ENCODE results near the gene RAB3GAP2.
A peak's percentile ranks its signal among the peaks of the same experiment; 100 is the strongest.
"Not testable (repeated sequence)": the region's sequence is repeated elsewhere in the genome, so short reads cannot be mapped to it uniquely, and the experiment has no call there.

The RAB3GAP2 gene

GRCh38 chr1:220129479-220130210 is 142.6 kb downstream of the RAB3GAP2 start:
- no peak overlapping the region for H3K4me3 ChIP-seq (ENCODE audit: low read length)
- H3K36me3 ChIP-seq (ENCODE audit: control insufficient read depth, insufficient read depth, low read length) = peaks cover 2% of the 10 kb centered on the region; the same call in 1 of the 2 replicates
- H3K27ac ChIP-seq (ENCODE audit: low read length) = no peak overlapping the region
- no peaks in the 10 kb centered on the region for H3K4me1 ChIP-seq (ENCODE audit: control insufficient read depth, insufficient read depth, low read length)
- no peaks in the 10 kb centered on the region for H3K27me3 ChIP-seq (ENCODE audit: control insufficient read depth, insufficient read depth, low read length)
- no peaks in the 10 kb centered on the region for H3K9me3 ChIP-seq (ENCODE audit: control insufficient read depth, insufficient read depth, low read length)
- no peak for DNase-seq (ENCODE audit: low read depth, low spot score)

GRCh38 chr1:220127076-220127475 is 145.2 kb downstream of the RAB3GAP2 start:
- Histone ChIP-seq H3K4me1 (ENCODE audit: control insufficient read depth, insufficient read depth, low read length) (no peaks in the 10 kb centered on the region), H3K27me3 (ENCODE audit: control insufficient read depth, insufficient read depth, low read length) (no peaks in the 10 kb centered on the region), H3K27ac (ENCODE audit: low read length) (no peak overlapping the region), H3K4me3 (ENCODE audit: low read length) (no peak overlapping the region), H3K36me3 (ENCODE audit: control insufficient read depth, insufficient read depth, low read length) (peaks cover 2% of the 10 kb centered on the region; the same call in 1 of the 2 replicates), H3K9me3 (ENCODE audit: control insufficient read depth, insufficient read depth, low read length) (no peaks in the 10 kb centered on the region)
- WGBS (ENCODE audit: insufficient coverage, insufficient read length) = 100% methylated on average over 1 of the region's 3 CpGs
- no peak for DNase-seq (ENCODE audit: low read depth, low spot score)

- H3K27me3 ChIP-seq (ENCODE audit: control insufficient read depth, insufficient read depth, low read length) = no peaks in the 10 kb centered on the region
- no peak overlapping the region for H3K27ac ChIP-seq (ENCODE audit: low read length)
- no peaks in the 10 kb centered on the region for H3K9me3 ChIP-seq (ENCODE audit: control insufficient read depth, insufficient read depth, low read length)
- H3K4me1 ChIP-seq (ENCODE audit: control insufficient read depth, insufficient read depth, low read length) = no peaks in the 10 kb centered on the region
- peaks cover 2% of the 10 kb centered on the region; the same call in 1 of the 2 replicates for H3K36me3 ChIP-seq (ENCODE audit: control insufficient read depth, insufficient read depth, low read length)
- DNase-seq (ENCODE audit: low read depth, low spot score) = no peak
- no peak overlapping the region for H3K4me3 ChIP-seq (ENCODE audit: low read length)
- no CpG with 5 or more reads among the region's 1 CpG for WGBS (ENCODE audit: insufficient coverage, insufficient read length)
These were observed 147.7 kb downstream of the RAB3GAP2 start for GRCh38 chr1:220124542-220124941.

- Histone ChIP-seq H3K4me1 (ENCODE audit: control insufficient read depth, insufficient read depth, low read length) (no peaks in the 10 kb centered on the region), H3K27ac (ENCODE audit: low read length) (no peak overlapping the region), H3K9me3 (ENCODE audit: control insufficient read depth, insufficient read depth, low read length) (no peaks in the 10 kb centered on the region), H3K36me3 (ENCODE audit: control insufficient read depth, insufficient read depth, low read length) (peaks cover 2% of the 10 kb centered on the region; the same call in 1 of the 2 replicates), H3K27me3 (ENCODE audit: control insufficient read depth, insufficient read depth, low read length) (no peaks in the 10 kb centered on the region), H3K4me3 (ENCODE audit: low read length) (no peak overlapping the region)
- peak; percentile 9 for DNase-seq (ENCODE audit: low read depth, low spot score)
These were observed 148.4 kb downstream of the RAB3GAP2 start for GRCh38 chr1:220123889-220124288.

- no peak for DNase-seq (ENCODE audit: low read depth, low spot score)
- Histone ChIP-seq H3K36me3 (ENCODE audit: control insufficient read depth, insufficient read depth, low read length) (peaks cover 2% of the 10 kb centered on the region; the same call in 1 of the 2 replicates), H3K27me3 (ENCODE audit: control insufficient read depth, insufficient read depth, low read length) (no peaks in the 10 kb centered on the region), H3K4me3 (ENCODE audit: low read length) (no peak overlapping the region), H3K9me3 (ENCODE audit: control insufficient read depth, insufficient read depth, low read length) (no peaks in the 10 kb centered on the region), H3K27ac (ENCODE audit: low read length) (no peak overlapping the region), H3K4me1 (ENCODE audit: control insufficient read depth, insufficient read depth, low read length) (no peaks in the 10 kb centered on the region)
These were observed 149.2 kb downstream of the RAB3GAP2 start for GRCh38 chr1:220123066-220123465.

GRCh38 chr1:220121791-220122530 is 150.3 kb downstream of the RAB3GAP2 start:
- Histone ChIP-seq H3K9me3 (ENCODE audit: control insufficient read depth, insufficient read depth, low read length) (no peaks in the 10 kb centered on the region), H3K27me3 (ENCODE audit: control insufficient read depth, insufficient read depth, low read length) (no peaks in the 10 kb centered on the region), H3K36me3 (ENCODE audit: control insufficient read depth, insufficient read depth, low read length) (no peaks in the 10 kb centered on the region; the same call in 1 of the 2 replicates), H3K4me1 (ENCODE audit: control insufficient read depth, insufficient read depth, low read length) (no peaks in the 10 kb centered on the region), H3K4me3 (ENCODE audit: low read length) (no peak overlapping the region), H3K27ac (ENCODE audit: low read length) (no peak overlapping the region)
- WGBS (ENCODE audit: insufficient coverage, insufficient read length) = no CpG with 5 or more reads among the region's 8 CpGs
- DNase-seq (ENCODE audit: low read depth, low spot score) = no peak

- DNase-seq (ENCODE audit: low read depth, low spot score) = no peak
- Histone ChIP-seq H3K27ac (ENCODE audit: low read length) (no peak overlapping the region), H3K27me3 (ENCODE audit: control insufficient read depth, insufficient read depth, low read length) (no peaks in the 10 kb centered on the region), H3K4me3 (ENCODE audit: low read length) (no peak overlapping the region), H3K4me1 (ENCODE audit: control insufficient read depth, insufficient read depth, low read length) (no peaks in the 10 kb centered on the region), H3K9me3 (ENCODE audit: control insufficient read depth, insufficient read depth, low read length) (no peaks in the 10 kb centered on the region), H3K36me3 (ENCODE audit: control insufficient read depth, insufficient read depth, low read length) (no peaks in the 10 kb centered on the region)
- WGBS (ENCODE audit: insufficient coverage, insufficient read length) = no CpG with 5 or more reads among the region's 6 CpGs
These were observed 153.2 kb downstream of the RAB3GAP2 start for GRCh38 chr1:220119043-220119512.

- Histone ChIP-seq H3K36me3 (ENCODE audit: control insufficient read depth, insufficient read depth, low read length) (peaks cover 4% of the 10 kb centered on the region; the same call in 1 of the 2 replicates), H3K9me3 (ENCODE audit: control insufficient read depth, insufficient read depth, low read length) (no peaks in the 10 kb centered on the region), H3K27me3 (ENCODE audit: control insufficient read depth, insufficient read depth, low read length) (no peaks in the 10 kb centered on the region), H3K27ac (ENCODE audit: low read length) (no peak overlapping the region), H3K4me1 (ENCODE audit: control insufficient read depth, insufficient read depth, low read length) (no peaks in the 10 kb centered on the region), H3K4me3 (ENCODE audit: low read length) (no peak overlapping the region)
- WGBS (ENCODE audit: insufficient coverage, insufficient read length) = no CpG with 5 or more reads among the region's 5 CpGs
- no peak for DNase-seq (ENCODE audit: low read depth, low spot score)
These were observed 159.0 kb downstream of the RAB3GAP2 start for GRCh38 chr1:220113136-220113695.

- not testable (repeated sequence) for H3K4me3 ChIP-seq (ENCODE audit: low read length); H3K4me1 ChIP-seq (ENCODE audit: control insufficient read depth, insufficient read depth, low read length); DNase-seq (ENCODE audit: low read depth, low spot score); H3K9me3 ChIP-seq (ENCODE audit: control insufficient read depth, insufficient read depth, low read length); H3K27ac ChIP-seq (ENCODE audit: low read length); H3K36me3 ChIP-seq (ENCODE audit: control insufficient read depth, insufficient read depth, low read length); H3K27me3 ChIP-seq (ENCODE audit: control insufficient read depth, insufficient read depth, low read length)
- no CpG with 5 or more reads among the region's 4 CpGs for WGBS (ENCODE audit: insufficient coverage, insufficient read length)
These were observed 159.7 kb downstream of the RAB3GAP2 start for GRCh38 chr1:220112600-220112999.

- not testable (repeated sequence) for H3K4me3 ChIP-seq (ENCODE audit: low read length); H3K36me3 ChIP-seq (ENCODE audit: control insufficient read depth, insufficient read depth, low read length); H3K27ac ChIP-seq (ENCODE audit: low read length); H3K27me3 ChIP-seq (ENCODE audit: control insufficient read depth, insufficient read depth, low read length); DNase-seq (ENCODE audit: low read depth, low spot score); H3K4me1 ChIP-seq (ENCODE audit: control insufficient read depth, insufficient read depth, low read length); H3K9me3 ChIP-seq (ENCODE audit: control insufficient read depth, insufficient read depth, low read length)
- no CpG with 5 or more reads among the region's 6 CpGs for WGBS (ENCODE audit: insufficient coverage, insufficient read length)
These were observed 161.8 kb downstream of the RAB3GAP2 start for GRCh38 chr1:220110473-220110872.
